C4-2B (cell line): ENCODE measurements around the gene TAPBPL.

Experiments used
- CTCF ChIP-seq: fragments of 450-650 bp; conservative IDR thresholded peaks from 2 replicates; pipeline ENCODE4 v1.5.1; 2017; ENCODE audit warnings: mild to moderate bottlenecking
- ZFX ChIP-seq: fragments of 450-650 bp; IDR thresholded peaks from 2 replicates; pipeline ENCODE4 v1.6.1; 2017

DNA sequence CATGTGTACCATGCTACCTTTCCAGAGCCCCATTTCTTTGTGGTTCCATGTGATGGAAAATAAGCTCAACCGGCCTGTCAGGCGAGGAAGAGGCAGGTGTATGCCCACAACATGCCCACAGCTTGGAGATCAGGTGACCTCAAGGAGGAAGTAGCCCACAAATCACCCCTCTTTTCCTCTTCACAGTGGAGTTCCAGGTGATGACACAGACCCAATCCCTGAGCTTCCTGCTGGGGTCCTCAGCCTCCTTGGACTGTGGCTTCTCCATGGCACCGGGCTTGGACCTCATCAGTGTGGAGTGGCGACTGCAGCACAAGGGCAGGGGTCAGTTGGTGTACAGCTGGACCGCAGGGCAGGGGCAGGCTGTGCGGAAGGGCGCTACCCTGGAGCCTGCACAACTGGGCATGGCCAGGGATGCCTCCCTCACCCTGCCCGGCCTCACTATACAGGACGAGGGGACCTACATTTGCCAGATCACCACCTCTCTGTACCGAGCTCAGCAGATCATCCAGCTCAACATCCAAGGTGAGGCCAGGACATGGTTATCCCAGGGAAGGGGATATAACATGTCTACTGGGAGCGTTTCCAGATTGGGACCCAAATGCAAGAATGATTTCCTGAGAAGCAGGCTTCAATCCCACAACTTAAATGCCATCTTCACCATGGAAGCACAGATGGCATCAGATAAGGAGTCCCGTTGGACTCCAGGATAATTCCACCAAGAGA, 5.5 kb downstream of the TAPBPL start:
- TF ChIP-seq CTCF, result no peak
- TF ChIP-seq ZFX, result no peak
